Caki2 (cell line): ENCODE results near the gene GFI1. TPM values are rescaled to one million over a fixed set of nuclear protein-coding genes. Genes with fewer than 3 reads are reported as not detected.
"Not testable (repeated sequence)": the region's sequence is repeated elsewhere in the genome, so short reads cannot be mapped to it uniquely, and the experiment has no call there.

Experiments
- DNase-seq: peaks from one replicate; pipeline ENCODE4 v3.0.0-alpha.2; 2015; ENCODE audit warnings: low read depth
- in situ Hi-C: cut with HindIII; loops from 2 replicates; pipeline ENCODE4 v1.10.0; 2016; ENCODE audit warnings: low sequenced_read_pairs, low pct_unique_long_range_greater_than_20kb, mixed read lengths
- total RNA-seq: library from RNA; depleted of rRNA; stranded (reverse); fragments of >200 nt; shearing (Covaris generic); gene quantifications from 2 replicates; pipeline ENCODE4 v1.2.3, GENCODE V29; 2014; ENCODE audit warnings: low replicate concordance; rRNA removed

The GFI1 gene
- total RNA-seq, 1 experiment from 2014 or later: 1.4 TPM

GRCh38 chr1:92441316-92441696 lies 45.4 kb downstream of the GFI1 start:
- in situ Hi-C loops: no loop called here

GRCh38 chr1:92439291-92439690 lies 47.4 kb downstream of the GFI1 start:
- no peak for DNase-seq
- in situ Hi-C loops: no loop called here

More at GRCh38 chr1:92441316-92441696, 45.4 kb downstream of the GFI1 start:
- DNase-seq: no peak

- DNase-seq, in situ Hi-C loops: not testable (repeated sequence)
Observed at GRCh38 chr1:92434572-92434971, 52.2 kb downstream of the GFI1 start.

GRCh38 chr1:92430030-92430429 lies 56.7 kb downstream of the GFI1 start:
- no peak for DNase-seq
- in situ Hi-C loops: no loop called here

- in situ Hi-C loops: no loop called here
- no peak for DNase-seq
Observed at GRCh38 chr1:92425617-92426016, 61.1 kb downstream of the GFI1 start.

Other genes starting within 250 kb of the GFI1 start
- 5.5 and 6.8 TPM in 2 replicates for gene GLMN, start 187.9 kb downstream of the GFI1 start, total RNA-seq
- 16.3 and 17.4 TPM in 2 replicates for gene RPAP2, start 187.9 kb downstream of the GFI1 start, total RNA-seq